GM18508 (cell line): Measurements from ENCODE around the gene SLC15A5.

Source experiments
- ATAC-seq: cut with Tn5 transposase; IDR thresholded peaks from one replicate; pipeline ENCODE4 v1.9.1; 2021; ENCODE audit warnings: moderate number of reproducible peaks; ENCODE audit not compliant: insufficient read depth, unreplicated experiment

Gene SLC15A5, protein sequence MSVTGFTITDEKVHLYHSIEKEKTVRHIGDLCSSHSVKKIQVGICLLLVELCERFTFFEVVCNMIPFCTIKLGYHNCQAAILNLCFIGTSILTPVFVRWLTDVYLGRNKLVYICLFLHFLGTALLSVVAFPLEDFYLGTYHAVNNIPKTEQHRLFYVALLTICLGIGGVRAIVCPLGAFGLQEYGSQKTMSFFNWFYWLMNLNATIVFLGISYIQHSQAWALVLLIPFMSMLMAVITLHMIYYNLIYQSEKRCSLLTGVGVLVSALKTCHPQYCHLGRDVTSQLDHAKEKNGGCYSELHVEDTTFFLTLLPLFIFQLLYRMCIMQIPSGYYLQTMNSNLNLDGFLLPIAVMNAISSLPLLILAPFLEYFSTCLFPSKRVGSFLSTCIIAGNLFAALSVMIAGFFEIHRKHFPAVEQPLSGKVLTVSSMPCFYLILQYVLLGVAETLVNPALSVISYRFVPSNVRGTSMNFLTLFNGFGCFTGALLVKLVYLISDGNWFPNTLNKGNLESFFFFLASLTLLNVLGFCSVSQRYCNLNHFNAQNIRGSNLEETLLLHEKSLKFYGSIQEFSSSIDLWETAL

DNA sequence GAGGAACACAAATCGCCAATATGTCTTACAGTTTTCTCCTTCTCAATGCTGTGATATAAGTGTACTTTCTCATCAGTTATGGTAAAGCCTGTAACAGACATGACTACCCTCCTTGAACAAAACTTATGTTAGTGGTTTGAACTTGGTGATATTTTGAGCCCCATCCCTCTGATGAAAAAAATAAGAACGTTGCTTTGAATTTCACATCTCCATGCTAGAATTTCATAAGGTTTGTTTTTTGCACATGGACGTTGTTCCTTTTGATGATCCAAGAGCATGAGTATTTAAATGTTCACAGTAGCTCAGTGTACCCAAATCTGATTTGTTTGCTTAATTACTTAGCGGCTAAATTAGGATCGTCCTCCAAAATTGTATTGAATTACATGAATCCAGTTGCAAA lies at the start of gene SLC15A5:
Gene SLC15A5, minus strand, starts transcription at position 101 of the 400 bp plus-strand sequence. Its CDS starts 0 bp downstream, at position 101.
- no peak for ATAC-seq

DNA sequence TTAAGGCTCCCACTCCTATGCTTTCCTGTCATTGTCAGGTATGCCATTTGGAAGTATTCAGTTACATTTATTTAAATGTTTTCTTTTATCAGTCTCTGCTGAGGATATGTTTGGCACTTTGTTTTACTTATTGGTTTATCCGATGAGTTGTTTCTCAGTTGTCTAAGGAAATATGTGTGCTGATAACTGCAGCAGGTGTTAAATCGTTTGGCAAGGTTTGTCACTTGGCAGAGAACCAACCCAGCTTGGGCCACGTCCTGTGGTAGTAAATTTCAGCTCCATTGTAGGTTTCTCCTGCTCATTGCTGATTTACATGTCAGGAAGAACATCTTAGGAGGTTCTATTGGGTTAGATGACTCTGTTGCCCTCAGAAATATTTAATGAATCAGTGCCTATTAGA lies 47.9 kb upstream of the SLC15A5 start:
- ATAC-seq: no peak

DNA sequence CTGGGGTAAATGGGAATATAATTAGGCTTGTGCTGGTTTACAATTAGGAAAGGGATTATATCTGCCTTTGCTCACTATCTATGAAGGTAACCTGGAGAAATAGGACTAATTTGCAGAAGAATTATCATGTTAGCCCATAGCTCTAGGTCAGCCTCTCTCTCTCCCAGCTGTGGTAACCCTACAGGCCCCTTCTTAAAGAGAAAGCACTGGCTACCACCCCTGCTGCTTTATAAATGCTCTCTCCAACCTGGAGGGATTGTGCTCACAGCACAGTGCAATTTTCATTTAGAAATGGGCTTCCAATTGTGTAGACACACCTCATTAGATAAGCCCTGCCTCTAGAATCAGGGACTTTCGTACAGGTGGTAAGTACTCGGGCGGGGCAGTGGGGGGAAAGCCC lies 47.3 kb upstream of the SLC15A5 start:
- no peak for ATAC-seq

DNA sequence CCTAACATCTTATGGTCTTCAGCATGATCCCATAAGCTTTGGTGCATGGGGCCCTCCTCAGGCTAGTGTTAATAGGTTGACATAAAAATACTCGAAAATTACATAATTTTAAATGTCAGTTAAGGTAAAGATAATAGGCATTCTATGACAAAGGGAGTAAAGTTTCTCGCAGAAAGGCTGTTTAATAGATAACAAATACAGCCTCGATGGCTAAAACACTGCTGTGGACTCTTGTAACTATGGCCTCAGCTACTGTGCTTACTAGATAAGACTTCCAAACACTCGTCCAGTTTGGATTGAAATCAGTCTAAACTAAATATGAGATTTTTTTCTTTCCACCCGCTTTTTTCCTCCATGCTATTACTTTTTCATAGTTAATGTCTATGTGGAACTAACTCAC lies 46.8 kb upstream of the SLC15A5 start:
- ATAC-seq: no peak

DNA sequence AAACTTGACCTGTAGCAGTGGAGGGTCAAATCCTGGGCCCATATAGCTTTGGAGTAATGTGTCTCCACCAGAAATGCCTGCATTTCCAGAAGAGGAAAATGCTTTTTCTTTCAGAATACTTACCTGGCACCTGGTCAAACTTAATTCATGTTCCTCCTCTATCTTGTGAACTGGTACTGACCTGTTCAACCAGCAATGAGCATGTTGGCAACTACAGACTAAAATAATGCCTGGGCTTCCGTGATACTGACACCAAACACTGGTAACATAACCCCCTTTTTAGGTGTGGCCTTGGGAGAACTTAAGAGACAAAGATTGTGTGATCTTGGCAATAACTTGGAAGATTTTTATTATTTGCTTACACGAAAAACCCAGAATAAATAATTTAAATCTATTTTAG lies 46.2 kb upstream of the SLC15A5 start:
- ATAC-seq: no peak

DNA sequence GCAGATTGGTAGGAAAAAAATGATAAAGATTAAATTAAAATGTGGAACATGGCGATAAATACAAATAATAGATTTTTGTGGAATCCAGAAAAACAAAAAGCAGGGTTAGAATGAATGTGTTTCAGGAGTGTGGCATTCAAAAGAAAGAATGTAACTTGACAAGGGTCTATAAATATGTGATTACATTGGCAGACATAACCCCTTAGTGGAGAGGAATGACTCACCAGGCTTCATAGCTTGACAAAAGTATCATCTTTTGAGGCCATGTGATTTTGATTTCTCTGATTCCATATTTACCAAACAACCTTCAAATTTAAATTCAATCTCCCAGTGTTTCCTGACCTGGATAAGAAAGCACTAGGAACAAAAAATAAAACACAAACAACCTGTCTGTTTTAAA lies 45.5 kb upstream of the SLC15A5 start:
- ATAC-seq: no peak

DNA sequence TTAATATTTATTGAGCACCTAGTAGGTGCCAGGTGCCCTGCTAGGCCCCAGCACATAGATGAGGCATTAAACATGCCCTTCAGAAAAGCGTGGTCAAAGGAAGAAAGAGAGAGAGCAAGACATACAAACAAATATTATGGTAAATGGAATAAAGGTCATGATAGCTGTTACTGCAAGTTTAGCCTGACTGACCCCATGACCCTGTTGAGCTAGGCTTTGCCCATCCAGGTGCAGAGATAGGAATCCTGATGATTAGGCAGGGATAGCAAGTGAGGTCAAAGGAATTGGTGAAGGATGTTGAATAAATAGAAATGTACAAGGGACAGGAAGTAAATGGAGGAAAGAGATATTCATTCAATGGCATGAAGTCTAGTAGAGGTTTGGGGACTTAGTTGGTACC lies 33.4 kb upstream of the SLC15A5 start:
- ATAC-seq: no peak

DNA sequence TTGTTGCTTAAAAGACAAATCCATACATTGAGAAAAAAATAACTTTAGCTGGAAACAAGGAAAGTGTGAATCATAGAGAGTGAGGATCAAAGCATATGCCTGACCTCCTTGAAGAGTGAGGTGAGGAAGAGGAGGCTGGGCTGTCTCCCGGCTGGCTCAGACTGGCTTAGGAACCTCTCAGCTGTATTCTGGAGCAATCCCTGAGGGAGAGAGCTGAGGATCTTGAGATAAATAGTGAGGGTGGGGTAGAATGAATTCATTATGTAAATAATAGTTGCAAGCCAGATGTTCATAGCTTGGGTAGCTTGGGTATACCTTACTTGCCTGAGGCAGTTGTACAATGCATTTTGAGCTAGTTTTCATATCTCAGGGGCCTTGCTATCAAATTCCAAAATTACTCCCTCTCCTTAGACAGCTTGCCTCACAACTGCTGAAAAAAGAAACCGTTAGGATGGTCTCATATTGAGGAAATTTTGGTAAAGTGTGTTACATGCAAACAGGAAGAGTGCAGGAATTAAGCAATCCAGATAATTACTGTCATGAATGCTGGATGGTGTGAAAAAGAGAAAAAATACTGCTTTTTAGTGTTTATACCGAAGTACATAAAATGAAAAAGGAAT lies 30.5 kb upstream of the SLC15A5 start:
- ATAC-seq: no peak

DNA sequence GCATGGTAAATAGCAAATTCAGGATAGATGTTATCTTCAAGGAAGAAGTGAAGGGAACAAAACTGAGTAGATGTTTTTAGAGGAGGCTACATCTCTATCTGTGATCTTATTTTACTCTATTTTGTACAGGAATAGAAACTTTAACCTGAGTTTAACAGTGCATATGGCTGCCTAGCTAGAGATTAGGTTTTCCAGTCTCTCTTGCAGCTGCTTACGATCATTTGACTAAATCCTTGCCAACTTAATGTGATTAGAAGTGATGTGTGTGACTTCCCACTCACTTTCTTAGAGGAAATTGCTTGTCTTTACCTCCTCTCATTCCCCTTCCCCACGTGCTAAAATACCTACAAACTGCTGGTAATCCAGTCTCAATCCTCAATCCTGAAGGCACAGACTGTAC lies 26.5 kb upstream of the SLC15A5 start:
- ATAC-seq: no peak

DNA sequence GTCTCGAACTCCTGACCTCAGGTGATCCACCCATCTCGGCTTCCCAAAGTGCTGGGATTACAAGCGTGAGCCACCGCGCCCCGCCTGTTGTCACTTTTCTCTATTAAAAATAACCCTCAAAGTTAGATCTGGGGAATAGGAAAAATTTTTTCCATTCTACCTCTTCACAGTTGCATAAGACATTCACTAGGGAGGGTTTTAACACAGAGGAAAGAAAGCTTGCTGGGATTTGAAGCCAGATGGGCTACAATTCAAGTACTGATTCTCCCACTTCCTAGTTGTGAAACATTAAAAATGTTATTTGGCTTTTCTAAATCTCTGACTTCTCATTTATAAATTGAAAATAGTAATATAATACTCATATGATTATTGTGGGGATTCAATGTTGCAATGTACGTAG lies 23.3 kb upstream of the SLC15A5 start:
- no peak for ATAC-seq

DNA sequence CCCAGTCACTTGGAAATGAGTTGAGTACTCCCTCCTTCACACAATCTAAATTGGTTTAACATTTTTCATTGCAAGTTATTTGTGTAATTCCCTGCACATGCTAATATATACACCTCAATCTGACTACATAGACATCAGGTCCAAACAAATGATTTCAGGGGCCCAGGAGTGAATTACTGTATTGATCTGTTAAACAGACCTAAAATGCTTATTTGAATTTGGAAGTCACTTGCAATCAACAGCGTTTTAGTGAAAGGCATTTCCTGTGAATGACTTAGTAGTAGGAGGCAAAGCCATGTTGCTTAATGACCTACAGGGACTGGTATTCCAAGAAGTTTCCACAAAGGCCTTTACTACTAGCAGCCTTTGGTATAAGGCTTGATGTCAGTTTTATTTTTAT lies 22.6 kb upstream of the SLC15A5 start:
- no peak for ATAC-seq

DNA sequence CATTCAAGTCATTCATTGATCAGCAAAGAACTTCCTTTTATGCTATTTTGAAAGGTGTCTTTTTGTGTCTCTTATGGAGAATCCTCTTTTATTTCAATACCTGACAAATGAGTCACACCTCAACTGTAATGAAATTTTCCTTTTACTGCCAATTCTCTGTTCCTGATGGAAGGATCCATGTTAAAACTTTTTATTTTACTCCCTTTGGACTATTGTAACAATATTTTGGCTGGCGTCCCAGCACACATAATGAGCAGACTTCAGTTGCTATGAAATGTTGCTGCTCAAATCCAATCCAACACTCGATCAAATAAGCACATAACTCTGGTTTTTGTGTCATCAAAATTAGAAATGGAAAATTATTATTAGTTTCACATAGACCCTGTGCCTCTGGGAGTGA lies 21.9 kb upstream of the SLC15A5 start:
- ATAC-seq: no peak

DNA sequence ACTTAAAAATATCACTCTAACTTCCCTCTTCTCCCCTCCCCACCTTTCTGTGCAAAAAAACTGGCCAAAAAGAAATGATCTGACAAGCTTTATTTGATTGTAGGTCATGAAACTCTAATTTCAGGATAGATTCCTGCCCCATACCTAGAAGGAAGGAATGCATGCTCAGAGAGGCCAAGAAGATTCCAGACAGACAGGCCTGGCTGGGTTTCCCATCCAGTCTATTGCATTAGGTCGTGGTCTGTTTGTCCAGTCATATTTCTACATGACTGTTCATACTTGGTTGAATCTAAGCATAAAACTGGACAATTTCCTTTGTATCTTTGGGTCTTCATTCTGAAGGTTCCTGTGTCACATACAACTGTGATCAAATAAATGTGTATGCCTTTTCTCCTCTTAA lies 20.0 kb upstream of the SLC15A5 start:
- no peak for ATAC-seq

DNA sequence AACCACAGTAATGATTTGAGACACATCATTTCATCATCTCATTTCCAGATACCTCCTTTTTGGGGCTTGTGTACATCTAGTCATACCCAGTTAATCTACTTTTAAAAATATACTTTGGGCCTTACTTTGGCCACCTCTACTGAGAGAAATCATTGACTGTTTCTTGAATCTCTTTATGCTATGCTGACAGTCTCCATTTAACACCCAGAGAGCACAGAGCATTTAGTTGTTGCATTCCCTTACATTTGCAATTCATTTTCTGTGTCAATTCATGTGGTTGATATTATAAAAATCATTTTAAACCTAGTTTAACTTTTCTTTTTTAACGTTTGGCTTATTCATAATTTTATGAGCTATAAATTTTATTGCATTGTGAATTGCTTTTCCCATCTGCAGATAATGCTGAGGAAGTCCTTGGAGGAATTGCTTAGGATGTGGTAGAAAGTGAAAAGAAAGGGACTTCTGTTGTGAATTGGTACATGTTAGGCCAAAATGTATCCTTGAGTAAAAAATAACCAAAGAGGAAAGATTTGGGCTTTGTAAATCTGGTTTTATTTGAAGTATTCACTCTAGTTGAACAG lies 17.0 kb upstream of the SLC15A5 start:
- no peak for ATAC-seq

DNA sequence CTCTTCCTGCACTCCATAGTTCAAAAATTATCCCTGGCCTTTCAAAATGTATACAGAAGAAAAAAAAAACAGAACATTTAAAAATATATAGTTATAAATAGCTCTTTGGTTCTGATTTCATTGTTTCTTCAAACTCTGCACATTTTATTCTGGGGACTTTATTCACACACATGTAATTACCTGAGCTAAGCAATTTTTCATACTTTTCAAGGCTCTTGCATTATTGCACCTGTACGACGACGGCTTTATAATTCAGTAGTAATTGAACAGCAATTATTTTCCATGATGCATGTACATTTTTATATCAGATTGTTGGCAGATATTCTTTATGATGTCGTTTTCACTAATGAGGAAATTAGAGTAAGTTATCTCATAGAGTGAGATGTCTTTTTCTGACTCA lies 13.5 kb upstream of the SLC15A5 start:
- no peak for ATAC-seq

DNA sequence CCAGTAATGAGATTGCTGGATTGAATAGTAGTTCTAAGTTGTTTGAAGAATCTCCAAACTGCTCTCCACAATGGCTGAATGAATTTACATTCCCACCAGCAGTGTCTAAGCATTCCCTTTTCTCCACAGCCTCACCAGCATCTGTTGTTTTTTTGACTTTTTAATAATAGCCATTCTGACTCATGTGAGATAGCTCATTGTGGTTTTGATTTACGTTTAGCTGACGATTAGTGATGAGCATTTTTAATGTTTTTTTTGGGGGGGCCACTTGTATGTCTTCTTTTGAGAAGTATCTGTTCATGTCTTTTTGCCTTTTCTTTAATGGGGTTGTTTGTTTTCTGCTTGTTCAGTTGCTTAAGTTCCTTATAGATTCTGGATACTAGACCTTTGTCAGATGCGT lies 8.1 kb upstream of the SLC15A5 start:
- no peak for ATAC-seq

DNA sequence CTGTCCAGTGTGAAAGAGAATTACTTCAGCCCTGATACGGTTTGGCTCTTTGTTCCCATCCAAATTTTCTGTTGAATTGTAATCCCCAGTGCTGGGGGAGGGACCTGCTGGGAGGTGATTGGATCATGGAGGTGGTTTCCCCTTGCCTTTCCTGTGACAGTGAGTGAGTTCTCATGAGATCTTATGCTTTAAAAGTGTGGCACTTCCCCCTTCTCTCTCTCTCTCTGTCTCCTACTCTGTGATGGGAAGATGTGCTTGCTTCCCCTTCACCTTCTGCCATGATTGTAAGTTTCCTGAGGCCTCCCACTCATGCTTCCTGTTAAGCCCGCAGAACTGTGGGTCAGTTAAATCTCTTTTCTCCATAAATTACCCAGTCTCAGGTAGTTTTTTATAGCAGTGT lies 5.5 kb upstream of the SLC15A5 start:
- ATAC-seq: no peak

DNA sequence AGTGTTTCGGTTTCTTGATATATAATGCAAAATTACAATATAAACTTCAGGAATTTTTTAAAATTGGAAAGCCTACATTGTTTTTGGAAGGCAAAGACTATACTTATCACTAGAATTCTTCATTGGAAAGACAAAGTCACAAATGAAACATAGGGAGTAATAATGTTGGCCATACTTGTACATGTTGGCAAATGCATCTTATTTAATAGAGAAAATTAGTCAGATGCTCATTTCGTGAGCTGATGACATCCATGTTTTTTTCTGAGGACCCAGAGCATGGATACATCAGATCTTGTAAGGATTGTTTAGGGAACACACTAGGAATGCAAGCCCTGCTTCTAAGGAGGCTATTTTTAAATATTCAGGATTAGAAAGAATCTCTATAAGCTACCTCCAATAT lies 4.6 kb upstream of the SLC15A5 start:
- ATAC-seq: no peak

DNA sequence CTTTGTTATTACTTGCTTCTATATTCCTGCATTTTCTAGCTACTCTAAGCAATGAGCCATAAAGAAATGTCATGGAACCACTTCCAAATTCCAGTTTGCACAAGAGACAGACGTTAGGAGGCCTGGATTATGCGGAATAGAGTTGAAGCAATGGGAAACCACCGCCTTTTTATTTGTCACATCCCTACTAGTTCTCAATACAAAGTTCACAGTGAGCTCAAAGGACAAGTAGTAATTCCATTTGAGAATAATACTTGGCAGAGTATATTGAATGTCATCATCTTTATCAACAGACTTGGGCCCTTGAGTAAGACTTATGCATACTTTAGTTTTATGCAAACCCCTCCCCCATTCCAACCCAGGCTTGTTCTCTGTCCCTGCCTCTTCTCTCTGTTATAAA lies 3.7 kb upstream of the SLC15A5 start:
- ATAC-seq: no peak

DNA sequence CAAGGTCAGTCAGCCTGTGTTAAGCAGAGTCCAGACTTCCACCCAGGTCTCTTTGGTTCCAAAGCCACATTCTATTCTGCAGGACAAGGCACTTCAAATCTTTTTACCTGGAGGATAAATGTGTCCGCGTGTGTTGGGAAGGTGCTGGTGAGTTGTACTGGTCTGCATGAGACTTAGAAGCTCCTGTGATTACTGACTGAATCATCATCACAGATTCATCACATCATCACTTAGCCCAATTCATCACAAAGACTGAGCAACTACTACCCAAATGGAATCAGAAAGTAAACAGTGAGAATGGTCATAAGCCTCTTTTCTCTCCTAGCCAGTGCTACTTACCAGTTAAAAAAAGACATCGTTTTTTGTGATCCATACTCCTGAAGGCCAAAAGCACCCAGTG lies 5.3 kb downstream of the SLC15A5 start:
- no peak for ATAC-seq

DNA sequence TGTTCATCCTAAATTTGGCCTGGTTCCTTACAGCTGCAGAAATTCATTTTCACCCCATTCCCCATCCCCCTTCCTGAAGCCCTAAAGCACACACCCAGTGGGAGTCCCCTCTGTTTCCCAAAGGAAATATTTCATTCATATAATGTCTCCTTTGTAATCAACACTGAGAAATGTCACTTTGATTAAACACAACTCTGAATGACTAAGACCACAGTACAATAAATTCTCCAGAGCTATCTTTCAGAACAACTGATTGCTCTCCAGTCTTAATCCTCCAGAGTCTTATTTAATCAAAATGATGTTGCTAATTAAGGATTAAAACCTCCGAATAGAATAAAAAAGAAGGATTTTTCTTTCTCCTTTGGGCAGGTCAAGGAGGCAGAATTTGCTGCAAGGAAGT lies 6.4 kb downstream of the SLC15A5 start:
- no peak for ATAC-seq
